Activated CD8-positive, alpha-beta memory T cell treated with anti-CD3 and anti-CD28 coated beads, Interleukin-2, amount 50 U/mL, for 4 hours (primary cell): Measurements from ENCODE around the gene GRM5.

Experiments
- DNase-seq: peaks from one replicate; pipeline ENCODE4 v3.0.0-alpha.2; 2020

Gene GRM5

GRCh38 chr11:88831303-88831890, 234.4 kb downstream of the GRM5 start:
- no peak for DNase-seq

GRCh38 chr11:88827018-88827676, 238.6 kb downstream of the GRM5 start:
- DNase-seq = no peak

- no peak for DNase-seq
Observed at GRCh38 chr11:88819616-88820015, 246.2 kb downstream of the GRM5 start.

GRCh38 chr11:88818978-88819377, 246.8 kb downstream of the GRM5 start:
- no peak for DNase-seq

- no peak for DNase-seq
Observed at GRCh38 chr11:88815505-88815904, 250.3 kb downstream of the GRM5 start.

GRCh38 chr11:88814076-88814475, 251.7 kb downstream of the GRM5 start:
- no peak for DNase-seq

- no peak for DNase-seq
Observed at GRCh38 chr11:88813233-88813915, 252.4 kb downstream of the GRM5 start.

GRCh38 chr11:88810420-88811097, 255.2 kb downstream of the GRM5 start:
- no peak for DNase-seq

GRCh38 chr11:88809126-88809525, 256.7 kb downstream of the GRM5 start:
- DNase-seq = no peak

- no peak for DNase-seq
Observed at GRCh38 chr11:88807349-88807748, 258.4 kb downstream of the GRM5 start.

- no peak for DNase-seq
Observed at GRCh38 chr11:88806410-88806809, 259.4 kb downstream of the GRM5 start.

GRCh38 chr11:88801484-88802123, 264.2 kb downstream of the GRM5 start:
- DNase-seq = no peak

- no peak for DNase-seq
Observed at GRCh38 chr11:88799771-88800500, 265.8 kb downstream of the GRM5 start.

GRCh38 chr11:88790182-88790581, 275.6 kb downstream of the GRM5 start:
- DNase-seq = no peak

- no peak for DNase-seq
Observed at GRCh38 chr11:88779577-88779976, 286.2 kb downstream of the GRM5 start.

- no peak for DNase-seq
Observed at GRCh38 chr11:88770475-88771079, 295.2 kb downstream of the GRM5 start.

- no peak for DNase-seq
Observed at GRCh38 chr11:88744140-88744539, 321.6 kb downstream of the GRM5 start.

GRCh38 chr11:88739524-88739923, 326.3 kb downstream of the GRM5 start:
- no peak for DNase-seq

- DNase-seq = no peak
Observed at GRCh38 chr11:88709567-88709966, 356.2 kb downstream of the GRM5 start.

- no peak for DNase-seq
Observed at GRCh38 chr11:88704485-88704884, 361.3 kb downstream of the GRM5 start.

- no peak for DNase-seq
Observed at GRCh38 chr11:88701816-88702215, 364.0 kb downstream of the GRM5 start.

- DNase-seq = no peak
Observed at GRCh38 chr11:88697139-88697538, 368.6 kb downstream of the GRM5 start.
